GM13976 (cell line): ENCODE data around the gene FCSK.

ENCODE experiments used
- DNase-seq: peaks from one replicate; pipeline ENCODE4 v3.0.0; 2012; ENCODE audit warnings: low spot score
- in situ Hi-C: fragments of 300-500 bp; cut with MboI; formaldehyde crosslinking; loops from one replicate; pipeline ENCODE4 v1.12.0; 2022; ENCODE audit warnings: low sequenced_read_pairs, mixed read lengths, inconsistent platforms; ENCODE audit not compliant: unreplicated experiment
- TF ChIP-seq, protein P1 (sequence below): IDR thresholded peaks from 2 replicates; pipeline ENCODE4 v1.5.1; 2012; ENCODE audit warnings: borderline replicate concordance, mild to moderate bottlenecking; ENCODE audit not compliant: insufficient read depth; ENCODE audit errors: extremely low read depth, missing control alignments, control extremely low read depth

Gene FCSK

DNA sequence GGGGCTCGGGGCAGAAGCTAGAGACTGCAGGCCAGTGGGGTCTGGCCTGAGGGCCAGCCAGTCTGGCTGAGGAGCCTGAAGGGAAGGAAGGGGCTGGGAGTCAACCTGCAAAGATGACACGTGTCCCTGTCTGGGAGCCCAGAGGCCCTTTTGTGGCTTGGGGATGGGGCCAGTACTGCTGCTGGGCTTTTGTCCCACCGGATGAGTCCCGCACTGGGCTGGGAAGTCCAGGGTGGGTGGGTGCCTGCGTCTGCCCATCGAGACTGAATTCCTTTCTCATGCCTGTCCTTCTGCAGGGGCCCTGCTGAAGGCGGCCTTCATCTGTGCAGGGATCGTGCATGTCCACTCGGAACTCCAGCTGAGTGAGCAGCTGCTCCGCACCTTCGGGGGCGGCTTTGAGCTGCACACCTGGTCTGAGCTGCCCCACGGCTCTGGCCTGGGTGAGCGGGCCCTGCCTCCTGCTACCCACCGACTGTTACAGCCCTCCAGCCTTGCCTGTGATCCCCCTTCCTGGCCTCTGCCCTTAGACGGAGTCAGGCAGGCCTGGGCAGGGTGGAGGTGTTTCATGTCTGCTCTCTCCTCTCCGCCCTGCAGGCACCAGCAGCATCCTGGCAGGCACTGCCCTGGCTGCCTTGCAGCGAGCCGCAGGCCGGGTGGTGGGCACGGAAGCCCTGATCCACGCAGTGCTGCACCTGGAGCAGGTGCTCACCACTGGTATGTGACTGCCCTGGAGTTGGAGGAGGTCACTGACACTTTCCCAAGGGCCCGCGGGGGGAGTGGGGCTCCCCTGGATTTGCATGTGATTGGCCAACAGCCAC, 20.9 kb downstream of the FCSK start:
- TF ChIP-seq, protein P1, sequence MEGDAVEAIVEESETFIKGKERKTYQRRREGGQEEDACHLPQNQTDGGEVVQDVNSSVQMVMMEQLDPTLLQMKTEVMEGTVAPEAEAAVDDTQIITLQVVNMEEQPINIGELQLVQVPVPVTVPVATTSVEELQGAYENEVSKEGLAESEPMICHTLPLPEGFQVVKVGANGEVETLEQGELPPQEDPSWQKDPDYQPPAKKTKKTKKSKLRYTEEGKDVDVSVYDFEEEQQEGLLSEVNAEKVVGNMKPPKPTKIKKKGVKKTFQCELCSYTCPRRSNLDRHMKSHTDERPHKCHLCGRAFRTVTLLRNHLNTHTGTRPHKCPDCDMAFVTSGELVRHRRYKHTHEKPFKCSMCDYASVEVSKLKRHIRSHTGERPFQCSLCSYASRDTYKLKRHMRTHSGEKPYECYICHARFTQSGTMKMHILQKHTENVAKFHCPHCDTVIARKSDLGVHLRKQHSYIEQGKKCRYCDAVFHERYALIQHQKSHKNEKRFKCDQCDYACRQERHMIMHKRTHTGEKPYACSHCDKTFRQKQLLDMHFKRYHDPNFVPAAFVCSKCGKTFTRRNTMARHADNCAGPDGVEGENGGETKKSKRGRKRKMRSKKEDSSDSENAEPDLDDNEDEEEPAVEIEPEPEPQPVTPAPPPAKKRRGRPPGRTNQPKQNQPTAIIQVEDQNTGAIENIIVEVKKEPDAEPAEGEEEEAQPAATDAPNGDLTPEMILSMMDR: no peak
- in situ Hi-C loops: no loop called here
- DNase-seq: peak; percentile 34

DNA sequence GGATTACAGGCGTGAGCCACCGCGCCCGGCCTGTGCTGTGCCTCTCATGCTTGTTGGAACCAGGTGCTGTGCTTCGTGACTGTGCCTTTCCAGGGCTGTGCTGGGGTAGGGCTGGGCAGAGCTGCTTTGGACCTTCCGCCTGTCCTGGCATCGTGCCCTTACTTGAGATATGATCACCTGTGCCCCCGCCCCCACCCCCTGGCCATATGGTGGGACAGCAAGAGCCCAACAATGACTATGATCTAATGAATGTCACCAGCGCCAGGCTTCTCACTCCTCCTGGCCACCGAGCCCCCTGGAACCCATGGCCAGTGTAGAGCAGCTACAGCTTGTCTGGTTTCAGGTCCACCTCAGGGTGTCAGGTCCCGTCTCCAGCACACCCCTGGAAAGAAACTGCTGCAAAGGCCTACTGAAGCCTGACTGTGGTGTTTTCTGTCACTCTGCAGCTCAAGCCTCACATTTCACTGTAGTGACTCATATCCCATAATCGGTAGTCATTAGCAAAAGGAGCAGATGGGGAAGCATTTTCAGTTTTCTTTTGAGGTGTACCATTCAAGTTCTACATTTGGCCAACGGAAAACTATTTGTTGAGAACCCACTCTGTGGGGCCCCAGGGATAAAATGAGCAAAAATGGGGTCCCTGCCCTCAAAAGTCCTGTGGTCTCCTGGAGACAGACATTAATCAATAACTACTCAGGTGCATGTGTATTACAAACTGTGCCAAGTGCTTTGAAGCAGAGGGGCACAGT, 22.1 kb downstream of the FCSK start:
- TF ChIP-seq, protein P1: no peak
- DNase-seq: peak; percentile 96
- in situ Hi-C loops: no loop called here

DNA sequence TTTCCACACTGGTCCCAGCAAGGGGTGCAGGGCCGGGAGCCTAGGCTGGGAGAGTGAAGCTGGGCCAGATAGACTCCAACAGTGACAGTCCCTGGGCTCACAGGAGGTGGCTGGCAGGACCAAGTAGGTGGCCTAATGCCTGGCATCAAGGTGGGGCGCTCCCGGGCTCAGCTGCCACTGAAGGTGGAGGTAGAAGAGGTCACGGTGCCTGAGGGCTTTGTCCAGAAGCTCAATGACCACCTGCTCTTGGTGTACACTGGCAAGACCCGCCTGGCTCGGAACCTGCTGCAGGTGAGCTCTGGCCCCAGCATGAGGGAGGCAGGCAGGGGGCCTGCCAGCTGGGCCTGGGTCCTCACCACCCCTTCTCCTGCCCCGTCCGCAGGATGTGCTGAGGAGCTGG, 23.8 kb downstream of the FCSK start:
- TF ChIP-seq, protein P1: no peak
- in situ Hi-C loops: no loop called here
- no peak for DNase-seq

DNA sequence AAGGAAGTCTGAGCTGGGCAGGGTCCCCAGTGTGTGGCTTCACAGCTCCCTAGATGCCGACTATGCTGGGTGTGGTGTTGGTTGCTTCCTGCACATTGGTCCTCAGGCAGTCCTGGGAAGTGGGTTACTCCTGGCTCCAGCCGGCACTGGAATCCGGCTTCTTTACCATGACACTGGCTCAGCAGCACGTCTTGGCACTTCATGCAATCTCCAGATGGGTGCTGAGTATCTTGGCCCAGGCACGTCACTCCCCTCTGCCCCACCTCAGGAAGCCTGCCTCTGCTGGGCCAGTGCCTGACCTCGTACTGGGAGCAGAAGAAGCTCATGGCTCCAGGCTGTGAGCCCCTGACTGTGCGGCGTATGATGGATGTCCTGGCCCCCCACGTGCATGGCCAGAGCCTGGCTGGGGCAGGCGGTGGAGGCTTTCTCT, 24.5 kb downstream of the FCSK start:
- TF ChIP-seq, protein P1: no peak
- in situ Hi-C loops: no loop called here

DNA sequence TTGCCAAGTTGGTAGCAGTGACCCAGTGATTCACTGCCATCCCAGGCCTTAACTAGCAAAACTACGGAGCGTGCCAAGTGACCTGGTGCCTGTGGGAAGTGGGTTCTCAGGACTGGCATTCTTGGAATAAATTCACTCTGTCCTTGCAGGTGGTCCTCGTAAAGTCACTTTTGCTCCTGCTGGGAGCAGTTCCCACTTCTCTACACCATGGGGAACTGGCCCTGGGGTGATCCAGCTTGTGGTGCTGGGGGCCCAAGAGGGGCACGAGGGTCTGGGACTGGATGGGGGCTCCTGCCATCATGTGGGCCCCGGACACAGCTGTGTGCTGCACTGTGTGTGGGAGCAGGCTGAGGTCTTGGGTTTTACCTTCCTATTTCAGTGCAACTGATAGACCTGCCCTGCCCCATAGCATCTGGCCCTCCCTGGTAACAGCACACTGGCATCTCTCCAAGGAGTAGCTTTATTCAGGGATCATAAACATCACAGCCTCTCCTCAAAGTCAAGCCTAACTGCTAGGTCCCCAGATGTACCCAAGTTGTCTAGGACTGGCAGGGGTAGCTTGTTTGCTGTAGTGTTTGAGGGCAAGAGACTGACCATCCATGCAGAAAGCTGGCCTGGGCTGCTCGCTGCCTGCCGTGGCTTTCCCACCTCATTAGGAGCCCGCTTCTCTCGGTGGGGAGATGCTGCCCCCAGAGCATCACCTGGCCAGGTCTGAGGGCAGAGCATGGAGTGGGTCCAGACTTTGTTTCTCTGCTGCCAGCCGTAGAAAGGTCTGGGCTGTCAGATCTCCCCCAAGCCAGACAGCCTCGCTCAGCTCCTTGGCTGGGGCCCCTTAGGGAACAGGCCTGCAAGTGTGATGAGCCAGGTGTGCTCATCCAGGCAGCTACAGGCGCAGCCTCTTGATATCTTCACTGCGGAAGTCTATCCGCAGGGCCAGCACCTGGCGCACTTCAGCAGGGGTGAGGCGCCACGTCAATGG, 26.0 kb downstream of the FCSK start:
- in situ Hi-C loops: no loop called here
- TF ChIP-seq, protein P1: no peak
- DNase-seq: no peak

More for the DNA sequence above, 24.5 kb downstream of the FCSK start:
- DNase-seq: no peak

DNA sequence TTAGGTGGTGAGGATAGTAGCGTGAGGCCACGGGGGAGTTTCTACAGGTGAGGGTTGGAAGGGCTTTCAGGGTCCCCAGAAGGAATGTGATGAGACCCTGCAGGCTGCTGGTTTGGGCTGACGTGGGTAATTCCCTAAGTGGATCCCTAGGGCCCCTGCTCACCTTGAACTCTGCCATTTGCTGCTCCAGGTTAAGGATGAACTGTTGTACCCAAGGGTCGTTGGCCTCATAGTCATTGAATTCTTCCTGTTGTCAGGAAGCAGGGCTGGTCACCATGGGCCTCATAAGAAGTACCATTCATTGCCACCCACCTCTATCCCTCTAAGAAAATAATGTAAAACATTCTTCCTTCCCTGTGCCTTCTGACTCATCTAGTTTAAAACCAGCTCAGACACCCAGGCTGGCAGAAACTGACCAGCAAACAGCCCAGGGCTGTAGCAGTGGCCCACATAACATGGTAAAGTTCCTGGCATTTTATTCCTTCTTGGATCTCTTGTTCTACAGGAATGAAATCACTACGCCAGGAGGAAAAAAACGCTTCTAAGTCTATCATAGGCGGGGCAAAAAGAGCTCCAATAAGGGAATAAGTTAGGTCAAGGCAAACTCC, 27.6 kb downstream of the FCSK start:
- TF ChIP-seq, protein P1: no peak
- no peak for DNase-seq
- in situ Hi-C loops: no loop called here
